Measurements from ENCODE around the gene GOLGA8R.
A peak's percentile ranks its signal among the peaks of the same experiment; 100 is the strongest.
"Not testable (repeated sequence)": the region's sequence is repeated elsewhere in the genome, so short reads cannot be mapped to it uniquely, and the experiment has no call there.

GOLGA8R gene

DNA sequence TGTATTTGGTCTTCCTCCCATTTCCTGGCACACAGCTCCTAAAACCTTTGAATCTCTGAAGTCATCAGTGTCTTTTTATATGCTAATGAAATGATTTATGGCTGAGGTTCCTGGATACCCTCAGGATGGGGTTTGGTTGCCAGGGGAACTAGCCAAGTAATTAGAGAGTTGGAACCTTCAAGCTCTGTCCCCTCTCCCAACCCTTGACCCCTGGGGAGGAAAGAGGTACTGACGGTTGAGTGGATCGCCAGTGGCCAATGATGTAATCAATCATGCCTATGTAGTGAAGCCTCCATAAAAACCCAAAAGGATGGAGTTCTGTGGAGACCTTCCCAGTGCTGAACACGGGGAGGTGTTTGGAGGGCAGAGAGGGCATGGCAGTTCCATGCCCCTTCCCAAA is 45.8 kb downstream of the GOLGA8R start:
- not testable (repeated sequence) for H3K36me3 Mint-ChIP-seq, H3K4me3 Mint-ChIP-seq, H3K27me3 Mint-ChIP-seq, H3K9me3 Mint-ChIP-seq, ATAC-seq, H3K4me1 Mint-ChIP-seq, H3K27ac Mint-ChIP-seq

DNA sequence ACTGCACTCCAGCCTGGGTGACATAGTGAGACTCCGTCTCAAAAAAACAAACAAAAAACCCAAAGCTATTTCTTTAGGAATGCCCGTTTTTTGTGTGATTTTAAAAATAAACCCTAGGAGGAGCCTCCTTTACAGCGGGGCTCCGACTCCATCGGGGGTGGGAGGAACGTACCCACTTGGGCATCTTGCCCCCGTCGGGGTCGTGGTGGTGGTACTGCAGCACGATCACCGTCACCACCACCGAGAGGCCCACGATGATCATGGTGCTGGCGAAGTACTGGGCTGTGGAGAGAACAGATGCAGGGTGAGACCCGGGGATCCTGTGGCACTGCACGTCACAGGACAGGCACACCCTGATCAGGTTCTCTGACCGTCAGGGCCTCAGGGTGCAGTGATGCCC is 46.8 kb downstream of the GOLGA8R start:
- not testable (repeated sequence) for H3K4me3 Mint-ChIP-seq, H3K9me3 Mint-ChIP-seq, H3K27me3 Mint-ChIP-seq, H3K36me3 Mint-ChIP-seq, H3K27ac Mint-ChIP-seq, H3K4me1 Mint-ChIP-seq
- peak; percentile 21 for ATAC-seq

DNA sequence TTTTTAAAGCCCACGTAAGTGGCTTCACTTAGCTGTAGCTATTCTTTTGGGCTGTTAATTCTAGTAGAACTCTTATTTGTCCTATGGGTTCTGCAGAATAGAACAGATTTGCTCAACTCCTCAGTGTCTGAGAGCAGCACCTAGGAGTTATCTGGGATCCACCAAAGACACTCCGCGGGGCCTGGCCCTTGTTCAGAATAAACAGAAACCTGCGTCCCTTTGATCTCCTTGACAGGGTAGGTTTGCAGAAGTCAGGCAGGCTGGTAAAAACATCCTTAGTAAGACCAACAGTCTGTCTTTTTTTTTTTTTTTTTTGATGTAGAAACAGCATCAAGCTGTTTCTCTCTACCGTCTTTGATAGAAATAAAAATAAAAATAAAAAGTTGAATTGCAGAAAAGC is 52.7 kb downstream of the GOLGA8R start:
- not testable (repeated sequence) for H3K4me1 Mint-ChIP-seq, H3K27ac Mint-ChIP-seq, H3K27me3 Mint-ChIP-seq, H3K36me3 Mint-ChIP-seq, H3K9me3 Mint-ChIP-seq, ATAC-seq, H3K4me3 Mint-ChIP-seq

DNA sequence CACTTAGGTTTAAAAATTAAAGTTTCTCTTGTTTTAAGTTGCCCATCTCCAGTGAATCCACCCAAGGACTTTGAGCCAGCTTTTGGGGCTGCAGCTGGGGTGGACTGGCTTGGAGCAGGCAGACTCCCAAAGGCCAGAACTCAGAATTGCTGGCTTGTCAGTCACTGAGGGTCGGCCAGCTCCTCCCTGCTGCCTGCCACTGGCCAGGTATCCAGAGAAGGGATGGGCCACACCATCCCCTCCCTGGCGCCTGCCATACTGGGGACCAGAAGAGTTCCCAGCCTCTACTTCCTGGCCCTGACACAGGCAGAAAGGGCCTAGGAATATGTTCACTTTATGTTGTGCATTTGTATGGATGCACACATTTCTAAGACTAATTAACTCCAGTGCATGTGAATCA is 53.1 kb downstream of the GOLGA8R start:
- not testable (repeated sequence) for H3K4me1 Mint-ChIP-seq, H3K36me3 Mint-ChIP-seq, H3K4me3 Mint-ChIP-seq, H3K9me3 Mint-ChIP-seq, H3K27ac Mint-ChIP-seq, H3K27me3 Mint-ChIP-seq
- ATAC-seq = peak; percentile 39

DNA sequence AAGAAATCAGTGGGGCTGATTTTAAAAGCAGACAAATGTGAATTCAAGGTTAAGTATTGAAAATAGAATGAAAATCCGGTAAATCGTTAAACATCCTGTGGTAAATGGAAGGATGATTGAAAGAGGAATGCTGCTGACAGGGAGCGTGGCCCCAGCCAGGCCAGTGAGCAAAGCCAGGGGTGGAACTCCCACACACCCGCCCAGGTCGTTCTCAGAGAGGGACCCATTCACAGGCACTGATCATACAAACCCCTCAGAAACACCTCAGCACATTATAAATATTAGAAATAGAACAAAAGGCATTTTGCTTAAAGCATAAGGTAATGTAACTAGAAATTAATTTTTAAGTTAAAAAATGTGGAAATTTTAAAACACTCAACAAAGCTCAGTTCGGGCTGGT is 59.0 kb downstream of the GOLGA8R start:
- H3K4me1 Mint-ChIP-seq, H3K9me3 Mint-ChIP-seq, H3K27me3 Mint-ChIP-seq, H3K4me3 Mint-ChIP-seq, ATAC-seq, H3K36me3 Mint-ChIP-seq, H3K27ac Mint-ChIP-seq: not testable (repeated sequence)

All from stimulated activated memory B cell treated with anti-CD40 and anti-IgM and Interleukin-4, amounts not matched to agents 10 μg/mL and 1 μg/mL and 100 μg/mL, for 72 hours (primary cell).